HG03439 (cell line): ENCODE measurements around the gene RNF135.
"Not testable (repeated sequence)": the region's sequence is repeated elsewhere in the genome, so short reads cannot be mapped to it uniquely, and the experiment has no call there.

ENCODE experiments used
- ATAC-seq: cut with Tn5 transposase; IDR thresholded peaks from one replicate; pipeline ENCODE4 v1.9.1; 2021; ENCODE audit warnings: mild to moderate bottlenecking, moderate library complexity; ENCODE audit not compliant: unreplicated experiment

The RNF135 gene

DNA sequence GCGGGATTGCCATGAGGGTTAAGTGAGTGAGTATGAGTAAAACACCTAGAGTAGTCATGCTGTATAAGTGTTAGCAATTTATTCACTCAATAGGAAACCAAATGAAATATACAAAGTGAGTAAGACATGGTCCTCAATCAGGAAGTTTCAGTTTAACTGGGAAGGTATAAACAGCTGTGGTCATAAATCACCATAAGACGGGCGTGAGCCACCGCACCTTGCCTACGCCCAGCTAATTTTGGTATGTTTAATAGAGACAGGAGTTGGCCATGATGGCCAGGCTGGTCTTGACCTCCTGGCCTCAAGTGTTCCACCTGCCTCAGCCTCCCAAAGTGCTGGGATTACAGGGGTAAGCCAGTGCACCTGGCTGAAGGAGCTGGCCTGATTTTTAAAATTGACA is 27.0 kb downstream of the RNF135 start:
- no peak for ATAC-seq

DNA sequence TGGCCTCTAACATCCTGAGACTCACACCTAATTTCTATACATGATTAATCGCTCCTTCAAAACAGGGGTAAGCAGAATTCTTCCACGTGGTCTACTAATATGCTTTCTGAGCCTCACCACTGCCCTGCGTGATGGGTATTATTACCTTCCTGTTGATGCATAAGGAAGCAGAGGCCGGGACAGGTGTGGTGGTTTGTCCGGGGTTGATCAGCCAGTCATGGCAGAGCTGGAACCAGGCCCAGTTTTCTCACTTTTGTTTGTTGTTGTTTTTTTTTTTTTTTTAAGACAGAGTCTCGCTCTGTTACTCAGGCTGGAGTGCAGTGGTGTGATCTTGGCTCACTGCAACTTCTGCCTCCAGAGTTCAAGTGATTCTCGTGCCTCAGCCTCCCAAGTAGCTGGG is 31.2 kb downstream of the RNF135 start:
- no peak for ATAC-seq

GRCh38 chr17:31003225-31003866 is 32.5 kb downstream of the RNF135 start:
- ATAC-seq = no peak

GRCh38 chr17:31004160-31004559 is 33.3 kb downstream of the RNF135 start:
- no peak for ATAC-seq

DNA sequence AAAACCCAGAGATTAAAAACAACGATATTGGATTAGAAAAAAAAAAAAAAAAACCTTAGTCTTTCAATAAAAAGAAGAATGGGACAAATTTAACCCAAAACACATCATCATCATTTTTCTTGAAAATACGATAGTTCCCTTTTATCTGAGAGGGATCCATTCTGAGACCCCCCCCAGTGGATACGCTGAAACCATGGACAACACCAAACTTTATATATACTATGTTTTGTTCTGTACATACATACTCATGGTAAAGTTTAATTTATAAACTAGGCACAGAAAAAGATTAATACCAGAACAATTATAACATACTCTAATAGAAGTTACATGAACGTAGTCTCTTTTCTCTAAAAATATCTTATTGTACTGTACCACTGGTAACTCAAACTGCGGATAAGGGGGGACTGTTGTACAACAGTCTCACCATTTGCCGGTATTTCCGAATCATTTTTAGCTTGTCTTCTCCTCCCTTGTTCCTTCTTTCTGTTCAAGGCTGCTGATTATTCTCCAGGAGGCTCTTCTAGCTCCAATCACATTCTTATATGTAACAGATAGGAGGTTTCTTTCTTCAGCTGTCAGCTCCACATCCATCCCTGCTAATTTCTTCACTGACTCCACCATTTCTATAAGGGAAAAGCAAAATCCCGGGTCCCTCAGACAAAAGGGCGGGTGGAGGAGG is 37.0 kb downstream of the RNF135 start:
- ATAC-seq = no peak

DNA sequence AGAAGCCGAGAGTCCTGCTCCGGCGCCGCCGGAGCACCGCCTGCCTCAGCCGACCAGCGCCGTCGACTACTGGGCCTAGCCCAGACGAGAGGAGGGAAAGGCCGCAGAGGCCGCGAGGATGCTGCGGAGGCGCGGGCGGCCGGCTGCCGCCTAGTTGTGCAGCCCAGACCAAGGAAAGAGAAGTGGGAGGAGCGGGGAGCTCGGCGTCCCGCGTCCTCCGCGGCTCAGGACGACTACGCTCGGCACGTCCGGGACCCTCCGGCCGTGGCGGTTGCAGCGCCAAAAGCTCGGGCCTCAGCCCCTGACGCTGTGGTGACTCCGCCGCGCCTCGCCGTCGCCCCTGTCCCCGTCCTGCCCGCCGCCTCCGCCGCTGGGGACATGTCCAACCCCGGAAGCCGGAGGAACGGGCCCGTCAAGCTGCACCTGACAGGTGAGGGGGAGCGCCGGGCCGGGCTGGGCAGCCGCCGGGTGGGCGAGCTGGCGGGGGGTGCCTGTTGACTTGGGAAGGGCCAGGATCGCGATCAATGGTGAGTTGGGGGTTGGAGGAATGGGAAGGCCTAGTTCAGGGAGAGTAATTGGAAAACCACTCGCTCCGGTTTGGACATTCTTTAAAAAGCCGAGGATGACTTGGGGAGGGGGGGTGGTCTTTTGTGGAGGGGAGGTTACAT is 37.7 kb downstream of the RNF135 start:
- ATAC-seq = peak; percentile 62

DNA sequence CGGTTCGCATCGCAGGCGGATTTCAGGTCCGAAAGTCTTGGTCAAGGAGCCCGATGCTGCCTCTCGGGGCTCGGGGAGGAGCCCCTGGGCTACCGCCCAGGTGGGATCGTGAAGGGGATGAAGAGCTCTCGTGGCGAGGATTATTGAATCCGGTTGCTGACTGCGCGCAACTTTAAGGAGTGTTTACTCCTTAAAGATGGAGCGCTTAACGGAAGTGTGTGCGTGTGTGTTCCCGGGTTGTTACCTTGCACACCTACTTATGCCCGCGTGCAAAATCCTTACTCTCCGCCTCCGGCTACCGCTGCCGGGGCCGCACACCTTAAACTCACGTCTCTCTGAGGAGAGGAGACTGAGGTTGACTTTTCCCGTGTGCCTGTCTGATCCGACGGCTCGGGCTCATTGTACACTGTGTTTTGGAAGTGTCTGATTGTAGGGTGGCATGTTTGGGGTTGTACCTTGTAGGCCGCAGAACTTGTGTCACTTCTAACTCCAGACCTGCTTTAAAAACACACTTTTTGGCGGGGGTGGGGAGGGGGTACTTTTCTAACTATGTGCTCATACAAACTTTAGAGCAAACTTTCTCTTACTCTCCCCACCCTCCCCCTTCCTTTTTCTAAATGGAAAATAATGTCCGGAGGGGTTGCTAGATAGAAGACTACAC is 38.3 kb downstream of the RNF135 start:
- not testable (repeated sequence) for ATAC-seq

DNA sequence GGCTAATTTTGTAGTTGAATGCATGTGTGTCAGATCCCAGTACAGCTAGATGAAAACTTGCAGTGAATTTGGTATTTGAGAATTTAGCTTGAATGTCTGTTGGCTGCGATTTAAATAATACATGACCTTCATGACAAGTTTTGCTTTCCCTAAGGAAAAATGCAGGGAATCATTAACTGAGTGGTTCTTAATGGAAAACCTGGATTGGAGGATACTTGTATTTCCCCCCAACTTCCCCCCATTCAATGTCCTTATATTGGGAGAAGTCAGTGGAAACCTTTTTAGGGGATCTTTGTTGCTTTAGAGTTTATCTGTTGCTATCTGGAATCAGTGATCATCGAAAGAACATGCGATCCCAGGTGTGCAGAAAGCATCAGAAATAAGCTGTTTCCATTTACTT is 39.2 kb downstream of the RNF135 start:
- ATAC-seq = not testable (repeated sequence)

DNA sequence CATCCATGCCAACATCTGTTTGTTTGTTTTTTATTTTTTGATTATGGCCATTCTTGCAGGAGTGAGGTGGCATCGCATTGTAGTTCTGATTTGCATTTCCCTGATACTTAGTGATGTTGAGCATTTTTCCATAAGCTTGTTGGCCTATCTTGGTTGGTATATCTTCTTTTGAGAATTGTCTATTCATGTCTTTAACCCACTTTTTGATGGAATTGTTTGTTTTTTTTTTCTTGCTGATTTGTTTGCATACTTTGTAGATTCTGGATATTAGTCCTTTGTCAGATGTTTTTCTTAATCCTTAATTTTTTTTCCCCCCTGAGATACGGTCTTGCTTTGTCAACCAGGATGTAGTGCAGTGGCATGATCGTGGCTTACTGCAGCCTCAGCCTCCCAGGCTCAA is 43.0 kb downstream of the RNF135 start:
- no peak for ATAC-seq

DNA sequence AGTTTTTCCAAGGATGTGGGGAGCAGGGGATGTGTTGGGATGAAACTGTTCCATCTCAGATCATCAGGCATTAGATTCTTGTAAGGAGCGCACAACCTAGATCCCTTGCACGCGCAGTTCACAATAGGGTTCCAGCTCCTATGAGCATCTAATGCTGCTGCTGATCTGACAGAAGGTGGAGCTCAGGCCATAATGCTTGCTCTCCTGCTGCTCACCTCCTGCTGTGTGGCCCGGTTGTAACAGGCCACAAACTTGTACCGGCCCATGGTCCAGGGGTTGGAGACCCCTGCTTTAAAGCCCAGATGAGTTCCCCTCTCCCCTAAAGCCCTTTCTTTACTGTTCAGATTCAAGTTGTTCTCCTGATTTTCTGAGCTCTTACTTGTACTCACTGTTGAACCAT is 44.8 kb downstream of the RNF135 start:
- no peak for ATAC-seq

- no peak for ATAC-seq
Observed at GRCh38 chr17:31019004-31019403, 48.2 kb downstream of the RNF135 start.

- not testable (repeated sequence) for ATAC-seq
Observed at GRCh38 chr17:31023171-31023570, 52.3 kb downstream of the RNF135 start.

DNA sequence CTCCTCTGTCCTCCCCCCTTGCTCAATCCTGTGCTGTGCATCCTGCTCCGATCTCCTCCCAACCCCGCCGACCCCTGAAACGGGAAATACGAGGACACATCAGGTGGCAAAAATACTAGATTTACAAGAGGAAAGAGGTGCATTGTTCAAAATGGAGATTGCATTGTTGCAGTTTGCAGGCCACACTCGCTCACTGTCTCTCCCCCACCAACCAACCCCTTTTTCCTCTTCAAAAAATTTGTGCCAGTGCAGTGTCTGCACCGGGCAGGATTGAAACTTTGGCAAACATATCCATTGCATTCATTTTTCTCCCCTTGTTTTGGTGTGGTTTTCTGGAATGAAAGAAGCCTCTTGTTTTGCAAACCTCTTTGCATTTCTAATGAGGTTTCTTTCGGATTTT is 61.0 kb downstream of the RNF135 start:
- ATAC-seq = no peak

DNA sequence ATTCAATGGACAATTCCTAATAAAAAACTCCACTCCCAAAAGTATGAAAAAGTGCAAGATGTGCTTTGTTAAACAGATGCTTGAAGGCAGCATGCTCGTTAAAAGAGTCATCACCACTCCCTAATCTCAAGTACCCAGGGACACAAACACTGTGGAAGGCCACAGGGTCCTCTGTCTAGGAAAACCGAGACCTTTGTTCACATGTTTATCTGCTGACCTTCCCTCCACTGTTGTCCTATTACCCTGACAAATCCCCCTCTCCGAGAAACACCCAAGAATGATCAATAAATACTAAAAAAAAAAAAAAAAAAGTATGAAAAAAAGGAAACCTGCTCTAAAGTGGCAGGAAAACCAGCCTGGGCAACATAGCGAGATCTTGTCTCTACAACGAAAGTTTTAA is 64.8 kb downstream of the RNF135 start:
- not testable (repeated sequence) for ATAC-seq

DNA sequence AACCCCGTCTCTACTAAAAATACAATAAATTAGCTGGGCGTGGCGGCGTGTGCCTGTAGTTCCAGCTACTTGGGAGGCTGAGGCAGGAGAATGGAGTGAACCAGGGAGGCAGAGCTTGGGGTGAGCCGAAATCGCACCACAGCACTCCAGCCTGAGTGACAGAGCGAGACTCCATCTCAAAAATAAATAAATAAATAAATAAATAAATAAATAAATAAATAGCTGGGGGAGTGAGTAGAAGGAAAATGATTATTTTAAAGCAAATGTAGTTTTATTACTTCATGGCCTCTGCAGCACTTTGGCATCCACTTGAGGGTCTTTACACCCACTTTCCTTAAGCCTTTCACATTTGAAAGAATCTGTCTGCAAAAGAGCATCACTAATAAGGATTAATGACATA is 70.0 kb downstream of the RNF135 start:
- ATAC-seq = not testable (repeated sequence)

GRCh38 chr17:31042378-31042777 is 71.5 kb downstream of the RNF135 start:
- ATAC-seq = not testable (repeated sequence)

DNA sequence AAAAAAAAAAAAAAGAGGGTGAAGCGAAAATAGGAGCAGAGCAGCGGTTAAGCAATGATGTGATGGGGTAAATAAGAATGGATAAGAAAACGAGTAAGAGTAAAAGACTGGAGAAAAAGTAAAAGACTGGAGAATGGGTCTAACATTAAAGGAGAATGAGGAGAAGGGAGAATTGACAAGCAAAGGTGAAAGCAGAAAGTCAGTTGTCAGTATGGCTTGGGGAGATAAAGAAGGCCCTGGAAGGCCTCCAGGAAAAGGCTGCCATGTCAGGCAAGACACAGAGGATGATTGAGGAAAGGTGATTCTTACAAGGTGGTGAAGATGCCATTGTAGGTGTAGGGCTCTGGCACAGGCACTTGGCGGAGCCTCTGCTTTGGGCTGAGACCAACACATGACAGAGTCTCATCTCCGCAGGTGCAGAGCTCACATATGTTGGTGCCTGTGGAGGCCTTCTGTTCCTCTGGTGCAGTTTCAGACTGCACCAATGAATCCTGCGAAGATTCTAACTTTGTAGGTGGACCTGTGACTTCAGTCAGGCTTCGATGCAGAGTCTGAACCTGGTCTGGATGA is 76.1 kb downstream of the RNF135 start:
- not testable (repeated sequence) for ATAC-seq

- no peak for ATAC-seq
Observed at GRCh38 chr17:31048142-31048541, 77.3 kb downstream of the RNF135 start.

GRCh38 chr17:31048780-31049179 is 77.9 kb downstream of the RNF135 start:
- no peak for ATAC-seq
